GM12892 (cell line): ENCODE data around the gene PMIS2.

Experiments used
- DNase-seq: peaks from one replicate; pipeline ENCODE4 v3.0.0; 2011; ENCODE audit not compliant: insufficient read length
- FAIRE-seq: peaks from 2 replicates; lab custom pipeline; 2011; peaks lifted over from hg19 to GRCh38; lab: Jason Lieb, UNC
- POLR2A ChIP-seq: IDR thresholded peaks from 2 replicates; pipeline ENCODE4 v1.6.1; 2011; ENCODE audit warnings: low read depth, low read length, control low read depth
- POLR2AphosphoS5 ChIP-seq: IDR thresholded peaks from 2 replicates; pipeline ENCODE4 v1.6.1; 2011; ENCODE audit warnings: low read depth, low read length, control low read depth
- TAF1 ChIP-seq: IDR thresholded peaks from 2 replicates; pipeline ENCODE4 v1.6.1; 2011; ENCODE audit warnings: low read depth, mild to moderate bottlenecking, control low read depth, low read length, borderline replicate concordance

PMIS2 gene

GRCh38 chr19:35607661-35608060 lies 21.7 kb downstream of the PMIS2 start:
- TF ChIP-seq TAF1, result no peak
- FAIRE-seq (no peak), DNase-seq (no peak)

DNA sequence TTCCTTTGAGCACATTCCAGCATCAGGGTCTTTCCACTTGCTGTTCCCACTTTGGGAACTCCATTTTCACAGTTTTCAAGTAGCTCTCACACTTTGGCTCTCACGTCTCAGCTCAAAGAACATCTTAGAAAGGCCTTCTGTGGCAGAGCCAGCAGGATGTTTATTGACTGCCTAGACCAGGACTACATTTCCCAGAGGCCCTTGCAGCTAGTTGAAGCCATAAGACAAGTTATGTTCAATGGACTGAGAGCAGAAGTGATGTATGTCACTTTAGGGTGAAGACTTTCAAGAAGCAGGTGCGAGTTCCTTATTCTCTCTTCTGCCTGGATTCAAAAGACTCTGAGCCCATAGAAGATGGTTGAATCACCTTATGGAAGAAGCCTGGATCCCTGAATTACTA lies 22.3 kb downstream of the PMIS2 start:
- no peak for FAIRE-seq
- DNase-seq, result no peak
- TF ChIP-seq TAF1, result no peak
- TF ChIP-seq POLR2A, result no peak
- no peak for TF ChIP-seq POLR2AphosphoS5

- no peak for DNase-seq
- FAIRE-seq, result peak; percentile 80
- TF ChIP-seq TAF1 (0 out of 2 replicates have a peak, but pooled peaks have one; percentile 49), POLR2AphosphoS5 (0 out of 2 replicates have a peak, but pooled peaks have one; percentile 30), POLR2A (peak; percentile 55; the same call in 1 of the 2 replicates)
Observed at GRCh38 chr19:35609851-35610353, 23.9 kb downstream of the PMIS2 start.

GRCh38 chr19:35612224-35612558 lies 26.2 kb downstream of the PMIS2 start:
- no peak for FAIRE-seq
- no peak for DNase-seq
- TF ChIP-seq TAF1 (no peak), POLR2A (no peak), POLR2AphosphoS5 (no peak)

DNA sequence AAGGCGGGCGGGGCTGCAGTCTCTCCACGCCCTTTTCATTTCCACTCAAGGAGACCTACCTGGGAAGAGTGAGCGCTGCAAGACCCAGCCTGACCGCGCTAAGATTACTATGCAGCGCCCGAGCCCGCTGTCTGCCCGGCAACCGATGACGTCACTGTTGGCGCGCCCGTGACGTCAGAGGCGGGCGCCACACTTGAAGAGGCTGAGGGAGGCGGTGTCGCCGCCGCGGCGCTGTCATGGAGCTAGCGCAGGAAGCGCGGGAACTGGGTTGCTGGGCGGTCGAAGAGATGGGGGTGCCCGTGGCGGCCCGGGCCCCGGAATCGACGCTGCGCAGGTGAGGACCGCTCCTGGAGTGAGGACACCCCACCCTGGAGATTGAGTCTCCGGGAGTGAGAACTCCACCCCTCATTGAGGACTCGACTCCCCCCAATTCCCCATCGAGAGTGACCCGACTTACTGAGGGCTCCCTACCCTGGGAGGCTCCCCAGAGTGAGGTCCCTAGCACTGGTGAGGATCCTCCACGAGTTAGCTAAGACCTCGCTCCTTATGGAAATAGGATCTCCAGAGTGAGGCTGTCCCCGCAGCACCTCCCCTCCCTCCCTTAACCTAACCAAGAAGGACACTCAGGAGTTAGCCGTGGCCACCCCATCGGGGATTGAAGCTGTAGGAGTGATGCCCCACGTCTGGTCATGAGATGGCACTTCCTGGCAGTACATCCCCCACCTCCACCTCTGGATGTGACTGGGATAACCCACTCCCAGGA lies 26.8 kb downstream of the PMIS2 start, which contains the start of gene HAUS5:
HAUS5 (plus strand) TSS at position 177 of the 763 bp plus-strand sequence; CDS start at position 237, 60 bp downstream.
- FAIRE-seq, result peak; percentile 100
- peak; percentile 90 for DNase-seq
- peak; percentile 49; the same call in 1 of the 2 replicates for TF ChIP-seq TAF1
- peak; percentile 70; the same call in 1 of the 2 replicates for TF ChIP-seq POLR2AphosphoS5
- peak; percentile 83 for TF ChIP-seq POLR2A

- DNase-seq, result no peak
- no peak for FAIRE-seq
- TF ChIP-seq POLR2A (no peak), TAF1 (no peak), POLR2AphosphoS5 (no peak)
Observed at GRCh38 chr19:35613574-35613973, 27.6 kb downstream of the PMIS2 start.

- FAIRE-seq, result no peak
Observed at GRCh38 chr19:35615036-35615435, 29.1 kb downstream of the PMIS2 start.

GRCh38 chr19:35618857-35619256 lies 32.9 kb downstream of the PMIS2 start:
- TF ChIP-seq TAF1, result no peak
- TF ChIP-seq POLR2A, result no peak
- no peak for TF ChIP-seq POLR2AphosphoS5
- no peak for FAIRE-seq
- no peak for DNase-seq

More at GRCh38 chr19:35615036-35615435, 29.1 kb downstream of the PMIS2 start:
- TF ChIP-seq POLR2AphosphoS5 (no peak), POLR2A (no peak), TAF1 (no peak)
- DNase-seq, result no peak

GRCh38 chr19:35619290-35619923 lies 33.4 kb downstream of the PMIS2 start:
- FAIRE-seq (no peak), DNase-seq (no peak)
- no peak for TF ChIP-seq POLR2AphosphoS5
- no peak for TF ChIP-seq POLR2A
- no peak for TF ChIP-seq TAF1

- TF ChIP-seq POLR2A (no peak), TAF1 (no peak), POLR2AphosphoS5 (no peak)
- DNase-seq (no peak), FAIRE-seq (no peak)
Observed at GRCh38 chr19:35620001-35620400, 34.0 kb downstream of the PMIS2 start.

DNA sequence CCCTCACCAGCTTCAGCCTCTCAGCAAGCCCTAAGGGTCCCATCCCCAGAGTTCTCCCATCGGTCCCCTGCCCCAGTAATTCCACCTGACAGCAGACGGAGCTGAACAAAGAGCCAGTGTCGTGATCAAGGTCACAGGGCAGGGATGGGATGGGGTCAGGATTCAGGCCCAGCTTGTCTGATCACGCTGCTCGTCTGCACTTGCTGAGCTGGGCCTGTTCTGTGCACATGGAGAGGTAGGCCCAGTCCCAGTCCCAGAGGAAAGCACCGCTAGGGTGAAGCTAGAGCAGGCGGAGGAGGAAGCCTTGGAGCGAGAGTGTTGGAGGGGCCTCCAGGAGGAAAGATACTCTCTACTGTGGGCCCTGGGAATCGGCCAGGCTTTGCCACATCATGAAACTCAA lies 35.7 kb downstream of the PMIS2 start:
- FAIRE-seq (no peak), DNase-seq (no peak)
- no peak for TF ChIP-seq POLR2A
- no peak for TF ChIP-seq TAF1
- no peak for TF ChIP-seq POLR2AphosphoS5

- no peak for DNase-seq
- TF ChIP-seq POLR2AphosphoS5 (no peak), TAF1 (no peak), POLR2A (no peak)
- no peak for FAIRE-seq
Observed at GRCh38 chr19:35622750-35623149, 36.8 kb downstream of the PMIS2 start.
